ENCODE results near the gene CPEB1.

GRCh38 chr15:82551646-82552247 is 95.4 kb downstream of the CPEB1 start:
- TF ChIP-seq CTCF (conservative IDR thresholded peaks at IDR 0.05 in 1 of 2, IDR thresholded peaks at IDR 0.05 in 1 of 2; ENCODE audit: low read depth in 1 of 2, low read length in 2 of 2): no peak
- no peak for TF ChIP-seq EZH2 (IDR thresholded peaks at IDR 0.05; ENCODE audit: low read length, missing control alignments)

Data from fibroblast of lung (primary cell).